Left lobe of liver (tissue), 2 donors: ENCODE measurements around the gene OR6F1. TPM values are rescaled to one million over a fixed set of nuclear protein-coding genes. Genes with fewer than 3 reads are reported as not detected.
"Not testable (repeated sequence)": the region's sequence is repeated elsewhere in the genome, so short reads cannot be mapped to it uniquely, and the experiment has no call there.

Experiments used
- ATAC-seq: fragments of 200-7000 bp; cut with Tn5 transposase; one replicate; pipeline ENCODE4 v1.9.1; 2020; ENCODE audit warnings: mild to moderate bottlenecking, moderate library complexity
- DNase-seq: peaks from one replicate; pipeline ENCODE4 v3.0.0-alpha.2; 2020; ENCODE audit warnings: low spot score
- total RNA-seq: library from RNA; stranded (reverse); gene quantifications from one replicate; pipeline ENCODE4 v1.2.1, GENCODE V29; 2021
- donor health status: DM: no; HTN: no; CAD: no; lungs with moderate emphysema.
- donor health status: DM: no; HTN: yes; CAD: no.

Gene OR6F1
- not detected for total RNA-seq

GRCh38 chr1:247716546-247716945 lies at the start of gene OR6F1:
TSS of gene OR6F1 (minus strand) at chr1:247716646. CDS start at chr1:247712755, 3,891 bp downstream.
- ATAC-seq (no peak), DNase-seq (no peak)

GRCh38 chr1:247760456-247760855 lies 44.0 kb upstream of the OR6F1 start, which contains the start of gene OR1C1:
TSS of gene OR1C1 (minus strand) at chr1:247760556. CDS start at chr1:247758406, 2,150 bp downstream.
- no peak for DNase-seq
- no peak for ATAC-seq

GRCh38 chr1:247754311-247754710 lies 37.9 kb upstream of the OR6F1 start:
- ATAC-seq, DNase-seq: not testable (repeated sequence)

- ATAC-seq = no peak
Observed at GRCh38 chr1:247749870-247750269, 33.4 kb upstream of the OR6F1 start.

GRCh38 chr1:247748041-247748440 lies 31.6 kb upstream of the OR6F1 start, which contains the start of gene OR14A2:
TSS of gene OR14A2 (minus strand) at chr1:247748141.
- no peak for ATAC-seq
- DNase-seq = no peak

More at GRCh38 chr1:247749870-247750269, 33.4 kb upstream of the OR6F1 start:
- no peak for DNase-seq

GRCh38 chr1:247747616-247748015 lies 31.2 kb upstream of the OR6F1 start:
- no peak for ATAC-seq

GRCh38 chr1:247746391-247746935 lies 30.0 kb upstream of the OR6F1 start:
- ATAC-seq (no peak), DNase-seq (no peak)

More at GRCh38 chr1:247747616-247748015, 31.2 kb upstream of the OR6F1 start:
- no peak for DNase-seq

- not testable (repeated sequence) for ATAC-seq, DNase-seq
Observed at GRCh38 chr1:247742215-247742760, 25.8 kb upstream of the OR6F1 start.

GRCh38 chr1:247741756-247742155 lies 25.3 kb upstream of the OR6F1 start:
- DNase-seq (no peak), ATAC-seq (no peak)

GRCh38 chr1:247740721-247741120 lies 24.3 kb upstream of the OR6F1 start:
- no peak for ATAC-seq
- no peak for DNase-seq

- DNase-seq (no peak), ATAC-seq (no peak)
Observed at GRCh38 chr1:247738315-247738714, 21.9 kb upstream of the OR6F1 start, which contains the start of gene OR14K1. TSS of gene OR14K1 (plus strand) at chr1:247738615. CDS start at chr1:247738615, 0 bp downstream.

GRCh38 chr1:247721222-247721621 lies 4.8 kb upstream of the OR6F1 start:
- ATAC-seq (no peak), DNase-seq (no peak)

GRCh38 chr1:247713753-247714152 lies 2.7 kb downstream of the OR6F1 start:
- no peak for DNase-seq
- ATAC-seq = no peak

- ATAC-seq, DNase-seq: not testable (repeated sequence)
Observed at GRCh38 chr1:247710681-247711080, 5.8 kb downstream of the OR6F1 start.

- ATAC-seq (no peak), DNase-seq (no peak)
Observed at GRCh38 chr1:247701338-247701737, 15.1 kb downstream of the OR6F1 start.

GRCh38 chr1:247681288-247681897 lies 35.1 kb downstream of the OR6F1 start:
- DNase-seq = no peak
- peak; percentile 81 for ATAC-seq

GRCh38 chr1:247680171-247680570 lies 36.3 kb downstream of the OR6F1 start:
- ATAC-seq (no peak), DNase-seq (no peak)

- ATAC-seq = no peak
- DNase-seq = no peak
Observed at GRCh38 chr1:247679639-247680038, 36.8 kb downstream of the OR6F1 start, which contains the start of gene OR13G1. TSS of gene OR13G1 (minus strand) at chr1:247679739. CDS start at chr1:247673041, 6,698 bp downstream.

- ATAC-seq (no peak), DNase-seq (no peak)
Observed at GRCh38 chr1:247669225-247669624, 47.2 kb downstream of the OR6F1 start.
